Epithelial cell of proximal tubule (primary cell): Measurements from ENCODE around the gene ZSCAN31. TPM values are rescaled to one million over a fixed set of nuclear protein-coding genes. Genes with fewer than 3 reads are reported as not detected.

Source experiments
- DNase-seq: peaks from one replicate; pipeline ENCODE4 v3.0.0-alpha.2; 2011; ENCODE audit warnings: low read depth
- H3K4me3 ChIP-seq: 2 replicates; pipeline ENCODE4 v1.5.1; 2011; ENCODE audit warnings: low read depth, mild to moderate bottlenecking, low read length
- CTCF ChIP-seq: conservative IDR thresholded peaks from 2 replicates; pipeline ENCODE4 v1.5.1; 2012; ENCODE audit warnings: low read depth, mild to moderate bottlenecking, low read length
- total RNA-seq: library from RNA; depleted of rRNA; stranded (reverse); fragments of >200 nt; gene quantifications from 2 replicates; pipeline ENCODE4 v1.2.3, GENCODE V29; 2015

ZSCAN31 gene
- total RNA-seq, 1 donor from 2014 or later, result 0.52 TPM

GRCh38 chr6:28291573-28291972, 44.4 kb downstream of the ZSCAN31 start:
- no peak for DNase-seq
- no peak for TF ChIP-seq CTCF
- H3K4me3 ChIP-seq, result no peak overlapping the region

GRCh38 chr6:28282926-28283325, 53.0 kb downstream of the ZSCAN31 start:
- no peak for DNase-seq
- TF ChIP-seq CTCF, result no peak
- no peak overlapping the region for H3K4me3 ChIP-seq

GRCh38 chr6:28281288-28282064, 54.5 kb downstream of the ZSCAN31 start, which contains the start of gene PGBD1:
PGBD1 (plus strand) TSS chr6:28281572; CDS start chr6:28283814, 2,242 bp downstream.
- TF ChIP-seq CTCF, result no peak
- peak within 1 kb of the TSS; percentile 88 for H3K4me3 ChIP-seq
- no peak for DNase-seq

GRCh38 chr6:28280595-28281287, 55.2 kb downstream of the ZSCAN31 start:
- H3K4me3 ChIP-seq, result peak overlapping the region; percentile 88
- DNase-seq, result no peak
- no peak for TF ChIP-seq CTCF

- TF ChIP-seq CTCF, result no peak
These were observed 58.2 kb downstream of the ZSCAN31 start for GRCh38 chr6:28277746-28278145.

GRCh38 chr6:28274888-28275287, 61.1 kb downstream of the ZSCAN31 start:
- no peak overlapping the region for H3K4me3 ChIP-seq
- DNase-seq, result no peak
- no peak for TF ChIP-seq CTCF

More at GRCh38 chr6:28277746-28278145, 58.2 kb downstream of the ZSCAN31 start:
- no peak for DNase-seq
- H3K4me3 ChIP-seq, result no peak overlapping the region

Other genes with a start within 250 kb of the ZSCAN31 start
- 6.7 and 7.4 TPM in 2 replicates for gene ZSCAN16, start 211.5 kb downstream of the ZSCAN31 start, total RNA-seq
- gene ZKSCAN8, start 194.3 kb downstream of the ZSCAN31 start, total RNA-seq, result 5.0 and 8.4 TPM in 2 replicates
- gene ZSCAN9, start 110.9 kb downstream of the ZSCAN31 start, total RNA-seq, result 12.3 and 12.5 TPM in 2 replicates
- gene ZKSCAN4, start 83.9 kb downstream of the ZSCAN31 start, total RNA-seq, result 1.5 and 3.7 TPM in 2 replicates
- 0.17 and 0.65 TPM in 2 replicates for gene NKAPL, start 76.9 kb downstream of the ZSCAN31 start, total RNA-seq
- 6.0 and 6.9 TPM in 2 replicates for gene ZSCAN26, start 69.0 kb downstream of the ZSCAN31 start, total RNA-seq
- gene PGBD1, start 54.6 kb downstream of the ZSCAN31 start, total RNA-seq, result 5.2 and 7.1 TPM in 2 replicates
- gene ZKSCAN3, start 13.8 kb upstream of the ZSCAN31 start, total RNA-seq, result 1.8 and 3.6 TPM in 2 replicates
- gene ZSCAN12, start 63.6 kb upstream of the ZSCAN31 start, total RNA-seq, result 4.8 and 4.9 TPM in 2 replicates
- gene ZSCAN23, start 107.3 kb upstream of the ZSCAN31 start, total RNA-seq, result 0.87 and 2.6 TPM in 2 replicates
- gene GPX6, start 179.6 kb upstream of the ZSCAN31 start, total RNA-seq, result not detected in 2 replicates
- gene GPX5, start 189.7 kb upstream of the ZSCAN31 start, total RNA-seq, result not detected in 2 replicates